IPS-15b (cell line): ENCODE measurements around the gene RNF126.
"Not testable (repeated sequence)": the region's sequence is repeated elsewhere in the genome, so short reads cannot be mapped to it uniquely, and the experiment has no call there.

Experiments
- H3K27me3 ChIP-seq: one replicate; pipeline ENCODE4 v1.6.1; 2013; ENCODE audit warnings: low read length; ENCODE audit not compliant: control insufficient read depth, insufficient read depth
- H3K36me3 ChIP-seq: one replicate; pipeline ENCODE4 v1.6.1; 2013; ENCODE audit warnings: low read length; ENCODE audit not compliant: control insufficient read depth, insufficient read depth
- H3K4me1 ChIP-seq: one replicate; pipeline ENCODE4 v1.6.1; 2013; ENCODE audit warnings: mild to moderate bottlenecking, low read length; ENCODE audit not compliant: control insufficient read depth, insufficient read depth
- H3K4me3 ChIP-seq: one replicate; pipeline ENCODE4 v1.5.1; 2013; ENCODE audit warnings: low read depth, low read length
- H3K9ac ChIP-seq: one replicate; pipeline ENCODE4 v1.6.1; 2013; ENCODE audit warnings: low read depth, mild to moderate bottlenecking, low read length
- H3K9me3 ChIP-seq: one replicate; pipeline ENCODE4 v1.6.1; 2013; ENCODE audit warnings: mild to moderate bottlenecking, low read length; ENCODE audit not compliant: control insufficient read depth, insufficient read depth

Gene RNF126

GRCh38 chr19:608155-609003 is 54.6 kb downstream of the RNF126 start:
- Histone ChIP-seq H3K4me1 (no peaks in the 10 kb centered on the region), H3K4me3 (no peak overlapping the region), H3K9ac (no peak overlapping the region), H3K27me3 (no peaks in the 10 kb centered on the region), H3K36me3 (no peaks in the 10 kb centered on the region), H3K9me3 (no peaks in the 10 kb centered on the region)

GRCh38 chr19:607301-608154 is 55.5 kb downstream of the RNF126 start:
- Histone ChIP-seq H3K36me3 (no peaks in the 10 kb centered on the region), H3K4me1 (no peaks in the 10 kb centered on the region), H3K9ac (no peak overlapping the region), H3K27me3 (no peaks in the 10 kb centered on the region), H3K4me3 (no peak overlapping the region), H3K9me3 (no peaks in the 10 kb centered on the region)

GRCh38 chr19:605061-605971 is 57.7 kb downstream of the RNF126 start:
- not testable (repeated sequence) for H3K4me1 ChIP-seq, H3K9me3 ChIP-seq, H3K9ac ChIP-seq, H3K4me3 ChIP-seq, H3K27me3 ChIP-seq, H3K36me3 ChIP-seq

- H3K27me3 ChIP-seq, result no peaks in the 10 kb centered on the region
- no peaks in the 10 kb centered on the region for H3K9me3 ChIP-seq
- no peak overlapping the region for H3K4me3 ChIP-seq
- H3K9ac ChIP-seq, result no peak overlapping the region
- no peaks in the 10 kb centered on the region for H3K36me3 ChIP-seq
- no peaks in the 10 kb centered on the region for H3K4me1 ChIP-seq
Observed at GRCh38 chr19:604355-604754, 58.7 kb downstream of the RNF126 start.

- H3K9ac ChIP-seq, H3K27me3 ChIP-seq, H3K4me1 ChIP-seq, H3K36me3 ChIP-seq, H3K9me3 ChIP-seq, H3K4me3 ChIP-seq: not testable (repeated sequence)
Observed at GRCh38 chr19:603779-604178, 59.2 kb downstream of the RNF126 start.

GRCh38 chr19:603302-603639 is 59.7 kb downstream of the RNF126 start:
- not testable (repeated sequence) for H3K4me3 ChIP-seq, H3K9ac ChIP-seq

GRCh38 chr19:602391-603301 is 60.4 kb downstream of the RNF126 start:
- no peak overlapping the region for H3K9ac ChIP-seq
- H3K4me3 ChIP-seq, result no peak overlapping the region
- H3K36me3 ChIP-seq, result no peaks in the 10 kb centered on the region
- H3K27me3 ChIP-seq, result no peaks in the 10 kb centered on the region
- no peaks in the 10 kb centered on the region for H3K4me1 ChIP-seq
- no peaks in the 10 kb centered on the region for H3K9me3 ChIP-seq

More at GRCh38 chr19:603302-603639, 59.7 kb downstream of the RNF126 start:
- not testable (repeated sequence) for H3K27me3 ChIP-seq, H3K4me1 ChIP-seq, H3K9me3 ChIP-seq, H3K36me3 ChIP-seq

- Histone ChIP-seq H3K9me3 (no peaks in the 10 kb centered on the region), H3K36me3 (no peaks in the 10 kb centered on the region), H3K27me3 (no peaks in the 10 kb centered on the region), H3K9ac (no peak overlapping the region), H3K4me3 (no peak overlapping the region), H3K4me1 (no peaks in the 10 kb centered on the region)
Observed at GRCh38 chr19:601790-602189, 61.2 kb downstream of the RNF126 start.

GRCh38 chr19:601310-601709 is 61.7 kb downstream of the RNF126 start:
- Histone ChIP-seq H3K9ac (no peak overlapping the region), H3K9me3 (no peaks in the 10 kb centered on the region), H3K27me3 (no peaks in the 10 kb centered on the region), H3K4me3 (no peak overlapping the region), H3K36me3 (no peaks in the 10 kb centered on the region), H3K4me1 (no peaks in the 10 kb centered on the region)
